Measurements from ENCODE around the gene PKNOX2. TPM values are rescaled to one million over a fixed set of nuclear protein-coding genes. Genes with fewer than 3 reads are reported as not detected.

The PKNOX2 gene
- total RNA-seq, 4 donors from 2014 or later, result 0.27 to 4.8 (median 0.75) TPM; not detected in 1

- no peak for TF ChIP-seq EP300 (IDR thresholded peaks at IDR 0.05; ENCODE audit: low read depth)
- in situ Hi-C loops (cut with MboI; ENCODE audit: low pct_ligation_motif_present in 1 of 4, low pct_unique_long_range_greater_than_20kb in 1 of 4, low sequenced_read_pairs in 3 of 4), result no loop called here
- Histone ChIP-seq H3K4me1 (no peaks in the 10 kb centered on the region), H3K4me3 (no peak overlapping the region), H3K9me3 (no peaks in the 10 kb centered on the region), H3K27ac (no peak overlapping the region), H3K27me3 (no peaks in the 10 kb centered on the region), H3K36me3 (no peaks in the 10 kb centered on the region)
- intact Hi-C loops (cut with DNase I; ENCODE audit: low total_unique reads), result no loop called here
- whole genome bisulfite sequencing, 2 donors (ENCODE audit: low coverage in 1 of 2), result 82 to 100% methylated on average over 1 to 7 of the region's 7 CpGs
- DNase-seq, result no peak
These were observed 92.6 kb downstream of the PKNOX2 start for GRCh38 chr11:125257190-125257579.

- H3K27me3 ChIP-seq, result peaks cover 6% of the 10 kb centered on the region
- DNase-seq, result no peak
- H3K36me3 ChIP-seq, result no peaks in the 10 kb centered on the region
- peaks cover 0 to 2% (median 0%) of the 10 kb centered on the region in 4 donors for H3K4me1 ChIP-seq
- H3K4me3 ChIP-seq, result no peak overlapping the region
- intact Hi-C loops (cut with DNase I; ENCODE audit: low total_unique reads), result no loop called here
- H3K9me3 ChIP-seq, result no peaks in the 10 kb centered on the region
- TF ChIP-seq EP300 (IDR thresholded peaks at IDR 0.05; ENCODE audit: low read depth), result no peak
- no peak for TF ChIP-seq POLR2A (IDR thresholded peaks at IDR 0.05)
- no peak for TF ChIP-seq POLR2AphosphoS5 (IDR thresholded peaks at IDR 0.05)
- no peak for TF ChIP-seq CTCF (IDR thresholded peaks at IDR 0.05)
- 77 to 94% methylated on average over 3 to 4 of the region's 4 CpGs for WGBS, 2 donors (ENCODE audit: low coverage in 1 of 2)
- no peak overlapping the region for H3K27ac ChIP-seq
- in situ Hi-C loops (cut with MboI; ENCODE audit: low pct_ligation_motif_present in 1 of 4, low pct_unique_long_range_greater_than_20kb in 1 of 4, low sequenced_read_pairs in 3 of 4), result no loop called here
These were observed 93.2 kb downstream of the PKNOX2 start for GRCh38 chr11:125257751-125258150.

- 72 to 75% methylated on average over 4 to 8 of the region's 8 CpGs for WGBS, 2 donors (ENCODE audit: low coverage in 1 of 2)
- H3K9me3 ChIP-seq, result no peaks in the 10 kb centered on the region
- DNase-seq, result no peak
- peaks cover 12% of the 10 kb centered on the region for H3K27me3 ChIP-seq
- intact Hi-C loops (cut with DNase I; ENCODE audit: low total_unique reads), result no loop called here
- H3K36me3 ChIP-seq, result no peaks in the 10 kb centered on the region
- no peak overlapping the region for H3K4me3 ChIP-seq
- in situ Hi-C loops (cut with MboI; ENCODE audit: low pct_ligation_motif_present in 1 of 4, low pct_unique_long_range_greater_than_20kb in 1 of 4, low sequenced_read_pairs in 3 of 4), result no loop called here
- peaks cover 0 to 6% (median 0%) of the 10 kb centered on the region in 4 donors for H3K4me1 ChIP-seq
- TF ChIP-seq CTCF (IDR thresholded peaks at IDR 0.05) (no peak), POLR2A (IDR thresholded peaks at IDR 0.05) (no peak), EP300 (IDR thresholded peaks at IDR 0.05; ENCODE audit: low read depth) (no peak), POLR2AphosphoS5 (IDR thresholded peaks at IDR 0.05) (no peak)
- H3K27ac ChIP-seq, result no peak overlapping the region
These were observed 93.9 kb downstream of the PKNOX2 start for GRCh38 chr11:125258291-125259032.

DNA sequence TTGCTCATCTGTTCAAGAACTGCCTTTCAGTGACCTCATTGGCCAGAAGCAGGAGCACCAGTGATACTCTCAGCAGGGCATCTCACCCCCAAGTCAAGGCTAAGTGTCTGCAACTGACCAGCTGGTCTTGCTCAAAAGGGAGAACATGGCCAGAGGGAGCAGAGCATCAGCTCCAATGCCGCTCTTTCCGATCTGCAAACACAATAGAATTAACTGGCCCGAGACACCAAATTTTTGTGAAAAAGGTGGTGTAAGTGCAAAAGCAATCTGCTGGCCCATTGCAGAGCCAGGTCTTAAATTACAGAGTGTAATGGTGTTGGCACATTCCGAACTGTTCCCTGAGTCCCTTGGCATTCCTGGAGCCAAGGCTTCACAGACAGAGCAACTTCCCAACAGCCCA lies 97.0 kb downstream of the PKNOX2 start:
- Histone ChIP-seq H3K4me1 (peaks cover 0 to 6% (median 0%) of the 10 kb centered on the region in 4 donors), H3K27me3 (peaks cover 12% of the 10 kb centered on the region), H3K36me3 (no peaks in the 10 kb centered on the region), H3K4me3 (no peak overlapping the region), H3K9me3 (no peaks in the 10 kb centered on the region), H3K27ac (peak overlapping the region in 1 of 4 donors; percentile 41)
- WGBS, 2 donors (ENCODE audit: low coverage in 1 of 2), result 88% methylated on average over 4 of the region's 4 CpGs; no CpG with 5 or more reads in 1 of the 2 donors
- TF ChIP-seq EP300 (IDR thresholded peaks at IDR 0.05; ENCODE audit: low read depth) (no peak), CTCF (IDR thresholded peaks at IDR 0.05) (no peak), POLR2AphosphoS5 (IDR thresholded peaks at IDR 0.05) (no peak), POLR2A (IDR thresholded peaks at IDR 0.05) (no peak)
- in situ Hi-C loops (cut with MboI; ENCODE audit: low pct_ligation_motif_present in 1 of 4, low pct_unique_long_range_greater_than_20kb in 1 of 4, low sequenced_read_pairs in 3 of 4), result no loop called here
- no peak for DNase-seq
- intact Hi-C loops (cut with DNase I; ENCODE audit: low total_unique reads), result no loop called here

Data from transverse colon (tissue), 4 donors.